Psoas muscle (tissue), 8 donors: Measurements from ENCODE around the gene ELMO1. TPM values are rescaled to one million over a fixed set of nuclear protein-coding genes. Genes with fewer than 3 reads are reported as not detected.

Experiments used
- ATAC-seq, 4 donors: fragments of 200-7000 bp; cut with Tn5 transposase; one replicate each; pipeline ENCODE4 v1.9.1; 2020; ENCODE audit warnings: moderate library complexity in 3 of 4, mild to moderate bottlenecking in 2 of 4
- DNase-seq, 2 donors: peaks; one replicate each; pipeline ENCODE4 v3.0.0-alpha.2; 2020
- H3K27ac ChIP-seq: fragments of 200-600 bp; one replicate; pipeline ENCODE4 v1.8.0; 2022
- H3K27me3 ChIP-seq, 3 donors: fragments of 200-600 bp in 1 of 3; one replicate each; pipeline versions ENCODE4 v1.6.1 to v1.8.0; 2013 to 2022; ENCODE audit warnings: low read length in 2 of 3, mild to moderate bottlenecking in 2 of 3, moderate library complexity in 1 of 3; ENCODE audit not compliant: insufficient read depth in 3 of 3
- H3K36me3 ChIP-seq, 2 donors: fragments of 200-600 bp in 1 of 2; one replicate each; pipeline versions ENCODE4 v1.6.1 to v1.8.0; 2013 to 2022; ENCODE audit warnings: low read depth in 1 of 2, mild to moderate bottlenecking in 1 of 2, moderate library complexity in 1 of 2; ENCODE audit not compliant: insufficient read depth in 1 of 2
- H3K4me1 ChIP-seq: fragments of 200-600 bp; one replicate; pipeline ENCODE4 v1.8.0; 2022
- H3K4me3 ChIP-seq: fragments of 200-600 bp; one replicate; pipeline ENCODE4 v1.8.0; 2022; ENCODE audit warnings: mild to moderate bottlenecking
- H3K9me3 ChIP-seq: fragments of 200-600 bp; one replicate; pipeline ENCODE4 v1.8.0; 2022
- WGBS, 3 donors: extraction: QIAGEN DNeasy Blood & Tissue Kit; methylation state at CpG; one replicate each; pipeline versions ENCODE4 v1.1.6 to v1.1.7; 2013; 5-methylcytosine and 5-hydroxymethylcytosine counted together
- intact Hi-C, 2 donors: fragments of 100-400 bp; cut with DNase I; formaldehyde crosslinking; loops; one replicate each; pipeline versions ENCODE4 v1.11.0 to v1.14.2; 2022
- polyA plus RNA-seq, 3 donors: library from polyadenylated mRNA; stranded (reverse); fragments of 200-250 nt; gene quantifications; one replicate each; pipeline ENCODE4 v1.2.3, GENCODE V29; 2013
- total RNA-seq, 4 donors: library from RNA; stranded (reverse); fragmentation: NEBNext Ultra II Directional in 2 of 4; extraction: Animal tissue kit (Norgen Biotek cat#: 25700) in 2 of 4; gene quantifications; one replicate each; pipeline versions ENCODE4 v1.2.1 to v1.2.4, GENCODE V29; 2021 to 2023
- TF ChIP-seq, protein P1 (sequence below): fragments of 200-600 bp; IDR thresholded peaks from one replicate; pipeline ENCODE4 v1.8.0; 2022; ENCODE audit warnings: antibody characterized with exemption
- donor health status: healthy with polysubstance abuse.
- donor health status: DM: no; HTN: no; CAD: no; lungs with moderate emphysema.
- donor health status: Bipolar disorder and iron deficiency.
- donor health status: healthy.
- donor health status: DM: yes; HTN: yes; CAD: no.
- donor health status: DM: no; HTN: no; CAD: no.
- donor health status: DM: no; HTN: no; CAD: no.
- donor health status: DM: yes; HTN: yes; CAD: no.

The ELMO1 gene
- total and polyA plus RNA-seq, 7 donors: 2.8 to 8.1 (median 6.9) TPM

DNA sequence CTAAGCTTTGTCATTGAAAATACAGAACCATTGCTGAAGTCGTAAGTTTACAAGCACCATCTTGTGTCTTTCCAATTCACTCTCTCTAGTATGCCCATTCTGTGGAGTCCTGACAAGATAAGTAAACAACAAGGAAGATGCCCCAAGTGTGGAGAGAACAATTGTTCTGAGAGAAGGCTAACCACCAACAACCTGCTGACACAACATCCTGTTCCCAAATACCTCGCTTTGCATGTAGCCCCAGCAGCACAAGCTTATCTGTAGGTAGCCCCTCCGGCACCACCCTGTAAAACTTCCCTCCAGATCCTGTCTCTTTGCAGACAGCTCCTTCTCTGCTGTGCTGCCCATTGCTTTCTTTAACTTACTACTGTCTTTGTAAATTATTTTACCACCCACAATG, 491.0 kb downstream of the ELMO1 start:
- intact Hi-C loops: no loop called here
- H3K36me3 ChIP-seq: no peaks in the 10 kb centered on the region
- 88 to 96% (median 94%) methylated on average over 3 of the region's 3 CpGs for WGBS, 3 donors
- ATAC-seq (no peak), DNase-seq (no peak)
- no peak overlapping the region for H3K4me3 ChIP-seq
- no peak overlapping the region for H3K27ac ChIP-seq
- TF ChIP-seq, protein P1, sequence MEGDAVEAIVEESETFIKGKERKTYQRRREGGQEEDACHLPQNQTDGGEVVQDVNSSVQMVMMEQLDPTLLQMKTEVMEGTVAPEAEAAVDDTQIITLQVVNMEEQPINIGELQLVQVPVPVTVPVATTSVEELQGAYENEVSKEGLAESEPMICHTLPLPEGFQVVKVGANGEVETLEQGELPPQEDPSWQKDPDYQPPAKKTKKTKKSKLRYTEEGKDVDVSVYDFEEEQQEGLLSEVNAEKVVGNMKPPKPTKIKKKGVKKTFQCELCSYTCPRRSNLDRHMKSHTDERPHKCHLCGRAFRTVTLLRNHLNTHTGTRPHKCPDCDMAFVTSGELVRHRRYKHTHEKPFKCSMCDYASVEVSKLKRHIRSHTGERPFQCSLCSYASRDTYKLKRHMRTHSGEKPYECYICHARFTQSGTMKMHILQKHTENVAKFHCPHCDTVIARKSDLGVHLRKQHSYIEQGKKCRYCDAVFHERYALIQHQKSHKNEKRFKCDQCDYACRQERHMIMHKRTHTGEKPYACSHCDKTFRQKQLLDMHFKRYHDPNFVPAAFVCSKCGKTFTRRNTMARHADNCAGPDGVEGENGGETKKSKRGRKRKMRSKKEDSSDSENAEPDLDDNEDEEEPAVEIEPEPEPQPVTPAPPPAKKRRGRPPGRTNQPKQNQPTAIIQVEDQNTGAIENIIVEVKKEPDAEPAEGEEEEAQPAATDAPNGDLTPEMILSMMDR: no peak
- H3K4me1 ChIP-seq: no peaks in the 10 kb centered on the region
- no peaks in the 10 kb centered on the region for H3K9me3 ChIP-seq
- H3K27me3 ChIP-seq: no peaks in the 10 kb centered on the region

DNA sequence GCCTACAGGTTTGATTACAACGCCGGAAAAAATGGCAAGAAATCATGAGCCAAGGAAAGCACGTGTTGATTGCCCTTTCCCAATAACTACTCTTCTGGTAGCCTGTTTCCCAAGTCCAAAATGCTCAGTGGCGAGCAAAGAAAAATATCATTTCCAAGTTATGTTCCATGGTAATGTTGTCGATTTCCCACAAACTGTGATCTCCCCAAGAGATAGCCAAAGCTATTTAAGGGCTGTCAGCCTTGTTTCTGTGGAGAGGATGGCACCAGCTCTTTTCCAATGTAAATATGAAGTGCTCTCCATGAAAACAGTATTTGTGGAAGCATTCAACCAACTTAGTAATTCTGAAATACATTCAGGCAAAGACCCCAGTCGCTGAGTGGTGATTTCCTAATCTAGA, 491.9 kb downstream of the ELMO1 start:
- Histone ChIP-seq H3K36me3 (no peaks in the 10 kb centered on the region), H3K27me3 (no peaks in the 10 kb centered on the region), H3K4me3 (no peak overlapping the region), H3K9me3 (no peaks in the 10 kb centered on the region), H3K4me1 (no peaks in the 10 kb centered on the region), H3K27ac (no peak overlapping the region)
- TF ChIP-seq, protein P1: no peak
- intact Hi-C loops: no loop called here
- 88 to 94% (median 91%) methylated on average over 6 of the region's 6 CpGs for WGBS, 3 donors
- ATAC-seq: no peak
- DNase-seq: no peak

DNA sequence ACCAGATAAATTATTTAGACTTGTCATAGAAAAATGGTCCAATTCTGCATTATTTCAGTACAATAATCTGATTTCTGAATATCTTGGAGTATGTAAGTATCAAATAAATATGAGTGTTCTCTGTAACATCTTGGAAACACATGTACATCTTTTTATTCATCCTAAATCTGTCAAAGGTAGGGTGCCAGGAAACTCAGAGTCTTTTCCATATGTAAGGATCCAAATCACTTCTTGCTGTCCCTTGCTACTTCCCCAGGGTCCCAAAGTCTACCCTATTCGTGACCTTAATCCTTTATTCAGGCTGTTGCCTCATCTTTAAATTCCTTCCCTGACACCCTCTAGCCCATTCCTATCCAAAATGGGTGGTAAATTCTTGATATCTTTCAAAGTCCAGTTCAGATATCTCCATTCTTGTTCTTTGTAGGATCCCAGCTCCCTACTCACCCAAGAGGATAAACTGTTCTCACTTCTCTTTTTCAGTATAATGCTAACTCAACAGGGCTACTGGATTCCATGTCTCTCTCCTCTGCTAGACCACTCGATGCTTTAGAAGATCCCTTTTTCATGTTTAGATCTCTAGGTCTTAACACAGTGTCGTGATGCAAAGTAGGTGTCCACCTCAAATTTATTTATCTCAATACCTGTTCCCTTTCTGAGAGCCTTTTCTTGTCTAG, 493.1 kb downstream of the ELMO1 start:
- Histone ChIP-seq H3K27ac (no peak overlapping the region), H3K36me3 (no peaks in the 10 kb centered on the region), H3K9me3 (no peaks in the 10 kb centered on the region), H3K4me3 (no peak overlapping the region), H3K27me3 (no peaks in the 10 kb centered on the region), H3K4me1 (peaks cover 1% of the 10 kb centered on the region)
- 85 to 88% (median 88%) methylated on average over 3 of the region's 3 CpGs for WGBS, 3 donors
- intact Hi-C loops: no loop called here
- TF ChIP-seq, protein P1: no peak
- ATAC-seq (no peak), DNase-seq (no peak)

DNA sequence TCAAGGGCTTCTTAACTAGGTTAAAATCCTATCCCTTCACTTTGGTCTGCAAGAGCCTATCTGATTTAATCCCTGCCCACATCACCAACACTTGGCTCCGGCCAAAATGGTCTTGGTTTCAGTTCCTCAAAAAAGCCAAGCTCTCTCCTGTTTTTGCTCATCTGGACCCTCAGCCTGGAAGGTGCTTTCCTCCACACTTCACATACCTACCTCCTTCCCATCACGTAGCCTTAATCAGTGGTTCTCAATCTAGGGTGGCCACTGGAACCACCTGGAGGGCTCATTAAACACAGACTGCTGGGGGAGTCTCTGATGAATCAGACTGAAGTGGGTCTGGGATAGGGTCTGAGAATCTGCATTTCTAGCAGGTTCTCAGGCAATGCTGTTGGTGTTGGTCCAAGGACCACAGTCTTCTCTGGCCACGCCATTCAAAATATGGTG, 497.4 kb downstream of the ELMO1 start:
- no peak overlapping the region for H3K27ac ChIP-seq
- TF ChIP-seq, protein P1: no peak
- H3K9me3 ChIP-seq: no peaks in the 10 kb centered on the region
- no peak for DNase-seq
- H3K4me3 ChIP-seq: no peak overlapping the region
- ATAC-seq: no peak
- no peaks in the 10 kb centered on the region for H3K36me3 ChIP-seq
- 90 to 97% (median 95%) methylated on average over 3 of the region's 3 CpGs for WGBS, 3 donors
- H3K27me3 ChIP-seq: no peaks in the 10 kb centered on the region
- H3K4me1 ChIP-seq: peaks cover 5% of the 10 kb centered on the region
- intact Hi-C loops: no loop called here
